RWPE2 (cell line): ENCODE measurements around the gene HES1.

Source experiments
- ATAC-seq: fragments of 200-7000 bp; cut with Tn5 transposase; 3 replicates; pipeline ENCODE4 v1.9.1; 2021; ENCODE audit warnings: low read depth
- DNase-seq: peaks from one replicate; pipeline ENCODE4 v3.0.0-alpha.2; 2020; ENCODE audit warnings: low spot score
- H3K27ac ChIP-seq: fragments of 450-650 bp; 2 replicates; pipeline ENCODE4 v1.5.1; 2017; ENCODE audit warnings: mild to moderate bottlenecking; ENCODE audit not compliant: poor library complexity, severe bottlenecking
- H3K27me3 ChIP-seq: fragments of 250-450 bp; sonication (Bioruptor Pico); 2 replicates; pipeline ENCODE4 v1.5.1; 2021; ENCODE audit warnings: mild to moderate bottlenecking, moderate library complexity; ENCODE audit not compliant: insufficient read depth, poor library complexity, severe bottlenecking
- H3K36me3 ChIP-seq: fragments of 250-450 bp; sonication (Bioruptor Pico); 2 replicates; pipeline ENCODE4 v1.5.1; 2020; ENCODE audit warnings: low read depth, mild to moderate bottlenecking, moderate library complexity
- H3K4me1 ChIP-seq: fragments of 250-450 bp; sonication (Bioruptor Pico); 2 replicates; pipeline ENCODE4 v1.5.1; 2021; ENCODE audit warnings: mild to moderate bottlenecking, moderate library complexity; ENCODE audit not compliant: insufficient read depth, poor library complexity, severe bottlenecking
- H3K4me3 ChIP-seq: fragments of 250-450 bp; sonication (Bioruptor Pico); 2 replicates; pipeline ENCODE4 v1.5.1; 2021; ENCODE audit warnings: mild to moderate bottlenecking, moderate library complexity; ENCODE audit not compliant: severe bottlenecking
- H3K9me3 ChIP-seq: fragments of 250-450 bp; sonication (Bioruptor Pico); 2 replicates; pipeline ENCODE4 v1.5.1; 2021; ENCODE audit warnings: mild to moderate bottlenecking, moderate library complexity; ENCODE audit not compliant: severe bottlenecking
- TF ChIP-seq, protein P1 (sequence below): fragments of 450-650 bp; IDR thresholded peaks from one replicate; pipeline ENCODE4 v1.5.1; 2017; ENCODE audit warnings: mild to moderate bottlenecking, moderate library complexity; ENCODE audit not compliant: poor library complexity, severe bottlenecking

The HES1 gene

GRCh38 chr3:194112120-194113106, 23.5 kb upstream of the HES1 start:
- no peaks in the 10 kb centered on the region for H3K27me3 ChIP-seq
- peaks cover 9% of the 10 kb centered on the region for H3K4me1 ChIP-seq
- ATAC-seq (peak; percentile 96), DNase-seq (peak; percentile 83)
- no peak overlapping the region for H3K4me3 ChIP-seq
- no peaks in the 10 kb centered on the region for H3K9me3 ChIP-seq
- TF ChIP-seq, protein P1, sequence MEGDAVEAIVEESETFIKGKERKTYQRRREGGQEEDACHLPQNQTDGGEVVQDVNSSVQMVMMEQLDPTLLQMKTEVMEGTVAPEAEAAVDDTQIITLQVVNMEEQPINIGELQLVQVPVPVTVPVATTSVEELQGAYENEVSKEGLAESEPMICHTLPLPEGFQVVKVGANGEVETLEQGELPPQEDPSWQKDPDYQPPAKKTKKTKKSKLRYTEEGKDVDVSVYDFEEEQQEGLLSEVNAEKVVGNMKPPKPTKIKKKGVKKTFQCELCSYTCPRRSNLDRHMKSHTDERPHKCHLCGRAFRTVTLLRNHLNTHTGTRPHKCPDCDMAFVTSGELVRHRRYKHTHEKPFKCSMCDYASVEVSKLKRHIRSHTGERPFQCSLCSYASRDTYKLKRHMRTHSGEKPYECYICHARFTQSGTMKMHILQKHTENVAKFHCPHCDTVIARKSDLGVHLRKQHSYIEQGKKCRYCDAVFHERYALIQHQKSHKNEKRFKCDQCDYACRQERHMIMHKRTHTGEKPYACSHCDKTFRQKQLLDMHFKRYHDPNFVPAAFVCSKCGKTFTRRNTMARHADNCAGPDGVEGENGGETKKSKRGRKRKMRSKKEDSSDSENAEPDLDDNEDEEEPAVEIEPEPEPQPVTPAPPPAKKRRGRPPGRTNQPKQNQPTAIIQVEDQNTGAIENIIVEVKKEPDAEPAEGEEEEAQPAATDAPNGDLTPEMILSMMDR = no peak
- H3K27ac ChIP-seq = peak overlapping the region; percentile 7
- H3K36me3 ChIP-seq = no peaks in the 10 kb centered on the region

- ATAC-seq = no peak
- TF ChIP-seq, protein P1 = no peak
- H3K9me3 ChIP-seq = no peaks in the 10 kb centered on the region
These were observed 21.8 kb upstream of the HES1 start for GRCh38 chr3:194114123-194114522.

DNA sequence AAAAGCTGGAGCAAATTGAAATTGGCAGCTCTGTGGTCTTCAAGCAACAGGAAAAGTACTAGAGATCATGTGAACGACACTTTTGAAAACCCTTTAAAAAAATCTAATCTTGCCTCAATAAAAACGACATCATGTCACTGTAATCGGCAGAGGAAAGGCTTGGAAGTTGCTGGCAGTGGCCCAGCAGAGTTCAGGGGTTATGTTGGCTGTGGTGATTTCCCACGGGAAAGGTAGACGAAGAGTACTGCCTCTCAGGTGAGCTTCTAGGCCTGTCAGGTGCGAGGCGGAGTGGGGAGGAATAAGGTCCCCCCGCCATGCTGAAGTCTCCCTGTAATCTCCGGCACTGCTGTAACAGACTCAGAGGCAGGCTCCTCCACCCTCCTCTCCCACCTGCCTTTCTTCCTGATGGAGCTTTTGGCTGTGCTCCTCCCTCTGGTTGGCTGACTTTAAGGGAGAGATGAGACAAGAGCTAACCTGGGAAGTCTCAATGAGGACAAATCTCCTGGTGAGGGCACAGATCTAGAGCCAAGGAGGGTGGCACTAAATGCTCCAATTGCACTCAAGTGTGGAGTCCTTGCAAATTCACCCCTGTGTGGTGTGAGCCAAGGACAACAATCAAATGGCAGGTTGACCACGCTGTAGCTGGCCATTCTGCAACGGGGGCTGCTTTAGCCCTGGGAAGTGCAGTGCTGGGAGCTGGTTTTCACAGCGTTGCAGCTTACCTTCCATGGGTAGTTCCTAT, 18.7 kb upstream of the HES1 start:
- Histone ChIP-seq H3K27me3 (no peaks in the 10 kb centered on the region), H3K4me3 (no peak overlapping the region), H3K36me3 (no peaks in the 10 kb centered on the region), H3K27ac (no peak overlapping the region), H3K4me1 (peaks cover 16% of the 10 kb centered on the region), H3K9me3 (no peaks in the 10 kb centered on the region)
- ATAC-seq = no peak
- TF ChIP-seq, protein P1 = no peak
- DNase-seq = no peak

More at GRCh38 chr3:194114123-194114522, 21.8 kb upstream of the HES1 start:
- DNase-seq = no peak
- H3K27me3 ChIP-seq = no peaks in the 10 kb centered on the region
- H3K4me3 ChIP-seq = no peak overlapping the region
- H3K36me3 ChIP-seq = no peaks in the 10 kb centered on the region
- H3K4me1 ChIP-seq = peaks cover 9% of the 10 kb centered on the region
- H3K27ac ChIP-seq = no peak overlapping the region

DNA sequence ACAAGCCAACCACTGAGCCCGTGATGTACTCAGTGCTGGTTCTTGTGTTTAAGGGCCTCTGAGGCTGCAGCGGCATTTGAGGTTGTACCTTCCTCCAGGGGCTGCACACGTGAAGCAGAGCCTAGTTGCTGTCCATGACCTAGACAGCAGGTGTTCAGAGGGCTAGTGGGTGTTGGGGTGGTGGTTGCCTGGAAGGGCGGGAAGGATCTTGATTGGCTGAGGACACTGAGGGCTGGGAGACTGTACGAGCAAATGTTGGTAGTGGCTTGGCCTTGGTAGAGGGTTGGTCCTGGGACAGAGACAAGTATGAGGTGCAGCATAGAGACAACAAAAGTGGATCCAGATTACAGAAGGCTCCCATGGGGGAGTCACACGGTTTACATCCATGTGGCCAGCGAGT, 17.0 kb upstream of the HES1 start:
- Histone ChIP-seq H3K4me3 (no peak overlapping the region), H3K9me3 (no peaks in the 10 kb centered on the region), H3K27ac (no peak overlapping the region), H3K36me3 (no peaks in the 10 kb centered on the region), H3K27me3 (no peaks in the 10 kb centered on the region), H3K4me1 (peaks cover 12% of the 10 kb centered on the region)
- TF ChIP-seq, protein P1 = no peak
- no peak for DNase-seq
- ATAC-seq = no peak
